ENCODE data around the gene WDR93.

WDR93 gene

DNA sequence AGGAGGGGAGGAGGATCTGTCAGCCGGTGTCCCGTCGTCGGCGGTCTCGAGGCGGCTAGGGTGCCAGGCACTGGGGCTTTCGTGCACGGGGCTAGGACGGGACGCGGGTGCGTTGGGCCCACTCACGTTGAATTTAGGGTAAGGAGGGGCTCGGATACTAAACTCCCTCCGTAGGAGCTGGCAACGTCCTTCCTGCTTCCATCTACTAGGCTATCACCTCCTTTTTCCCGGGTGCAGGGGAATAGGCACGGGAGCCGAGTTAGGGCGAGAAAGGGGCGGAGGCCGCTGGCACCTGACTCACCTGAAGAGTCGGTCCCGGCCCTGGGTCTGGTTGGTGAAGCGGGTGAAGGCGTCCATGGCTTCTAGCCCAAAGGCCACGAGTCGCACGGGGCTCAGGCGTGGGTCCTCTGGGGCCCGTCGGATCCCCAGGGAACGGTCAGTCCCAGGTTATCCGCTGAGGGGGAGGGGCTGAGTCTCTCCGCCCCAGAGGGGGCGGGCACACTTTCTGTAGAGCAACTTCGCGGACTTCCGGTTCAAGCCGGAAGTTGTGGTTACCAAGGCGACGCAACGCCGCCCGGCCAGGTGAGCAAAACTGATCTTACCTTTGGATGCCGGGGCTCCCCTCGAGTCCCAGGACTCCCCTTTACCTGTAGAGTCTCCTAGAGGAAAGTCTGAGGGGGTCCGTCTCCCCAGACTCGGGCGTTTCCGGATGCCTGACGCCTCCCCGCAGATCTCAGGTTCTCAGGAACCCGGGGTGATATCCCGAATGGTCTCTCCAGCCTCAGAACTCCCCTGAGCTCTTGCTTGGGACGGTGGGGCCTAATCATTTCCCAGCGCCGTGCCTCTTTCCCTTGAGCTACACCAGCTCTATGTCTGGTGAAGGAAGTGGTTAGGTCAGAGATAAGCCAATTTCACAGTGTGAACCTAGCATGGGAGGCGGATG lies at the start of gene WDR93, which contains the start of gene PEX11A:
Gene WDR93 (plus strand): TSS at position 536 of the 943 bp plus-strand sequence. CDS start 10,936 bp downstream, outside the sequence.
Gene PEX11A (minus strand): TSS at position 479 of the 943 bp plus-strand sequence. CDS start 122 bp downstream, at position 357.
- DNase-seq, result peak; percentile 71

DNA sequence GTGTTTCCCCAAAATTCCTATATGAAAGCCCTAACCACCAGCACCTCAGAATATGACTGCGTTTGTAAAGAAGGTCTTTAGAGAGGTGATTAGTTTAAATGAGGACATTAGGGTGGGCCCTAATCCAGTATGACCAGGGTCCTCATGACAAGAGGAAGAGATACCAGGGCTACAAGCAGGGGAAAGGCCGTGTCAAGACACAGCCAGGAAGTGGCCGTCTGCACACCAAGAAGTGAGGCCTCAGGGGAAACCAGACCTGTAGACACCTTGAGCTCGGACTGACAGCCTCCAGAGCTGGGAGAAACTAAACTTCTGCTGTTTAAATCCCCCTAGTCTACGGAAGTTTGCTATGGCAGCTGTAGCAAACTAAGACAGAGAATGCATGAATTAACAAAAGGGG lies 49.6 kb upstream of the WDR93 start:
- no peak for DNase-seq

DNA sequence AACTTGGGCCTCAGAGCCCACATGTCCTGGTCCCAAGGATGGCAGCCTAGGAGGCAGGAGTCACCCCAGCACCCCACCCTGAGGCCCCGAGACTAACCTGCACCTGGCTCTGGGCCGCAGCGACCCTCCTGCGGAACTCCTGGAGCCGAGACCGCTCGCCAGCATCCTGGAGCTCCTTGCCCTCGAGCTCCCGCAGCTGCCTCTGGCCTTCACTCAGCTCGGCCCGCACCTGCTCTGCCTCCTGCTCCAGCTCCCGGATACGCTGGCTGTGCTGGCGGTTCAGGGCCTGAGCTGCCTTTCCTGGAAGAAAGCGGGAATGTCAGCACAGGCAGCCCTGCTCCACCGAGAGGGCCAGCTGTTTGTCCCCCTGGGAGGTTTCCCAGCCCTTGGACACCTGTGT lies 48.5 kb upstream of the WDR93 start:
- no peak for DNase-seq

DNA sequence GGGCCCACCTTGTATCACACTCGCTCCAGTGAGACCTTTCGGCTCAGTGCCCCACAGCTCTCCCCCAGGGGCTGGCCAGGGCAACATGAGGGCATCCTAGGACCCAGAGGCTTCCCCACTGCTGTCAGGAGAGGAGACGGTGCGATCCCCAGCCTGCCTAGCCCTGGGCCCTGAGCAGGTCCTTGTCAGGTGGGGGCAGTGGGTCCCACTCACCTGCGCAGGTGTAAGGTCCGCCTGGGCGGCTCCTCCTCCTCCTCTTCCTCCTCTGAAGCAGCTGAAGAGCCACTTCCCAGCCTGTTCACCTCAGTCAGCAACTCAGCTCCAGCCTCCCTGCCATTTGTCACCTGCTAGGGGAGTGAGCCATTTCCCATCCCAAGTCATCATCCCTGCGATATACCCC lies 44.9 kb upstream of the WDR93 start:
- DNase-seq, result no peak

DNA sequence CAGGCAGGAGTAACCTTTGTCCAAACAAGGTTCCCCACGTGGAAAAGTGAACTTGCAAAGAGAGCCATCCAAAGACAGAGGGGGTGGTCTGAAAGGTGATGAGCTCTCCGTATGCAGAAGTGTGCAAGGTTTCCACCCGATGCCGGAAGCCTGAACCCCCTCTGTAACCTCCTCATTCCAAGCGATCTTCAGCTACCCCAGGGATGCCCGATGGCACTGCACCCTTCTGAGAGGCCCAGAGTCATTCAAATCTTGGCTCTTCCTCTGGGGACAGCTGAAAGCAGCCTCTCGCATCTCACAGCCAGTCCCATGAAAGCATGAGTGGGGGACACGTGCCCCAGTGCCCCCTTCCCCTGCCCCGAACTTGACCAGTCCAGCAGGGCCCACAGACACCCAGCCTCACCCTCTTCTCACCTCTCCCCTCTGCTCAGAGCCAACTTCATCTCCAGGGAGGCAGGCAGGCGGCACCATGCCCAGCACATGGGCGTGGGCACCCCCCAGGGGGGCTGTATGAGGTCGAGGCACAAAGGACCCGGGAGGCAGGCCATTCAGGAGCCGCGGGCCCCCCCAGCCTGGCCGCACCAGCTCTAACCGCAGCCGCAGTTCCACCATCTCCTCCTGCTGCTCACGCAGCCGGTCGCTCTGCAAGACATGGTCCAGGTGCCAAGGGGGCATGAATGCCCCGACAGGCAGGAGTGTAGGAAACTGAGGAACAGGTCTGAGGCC lies 44.0 kb upstream of the WDR93 start:
- no peak for DNase-seq

GRCh38 chr15:89647191-89647851 lies 43.3 kb upstream of the WDR93 start:
- peak; percentile 50 for DNase-seq

GRCh38 chr15:89648106-89649012 lies 42.3 kb upstream of the WDR93 start:
- DNase-seq, result no peak

DNA sequence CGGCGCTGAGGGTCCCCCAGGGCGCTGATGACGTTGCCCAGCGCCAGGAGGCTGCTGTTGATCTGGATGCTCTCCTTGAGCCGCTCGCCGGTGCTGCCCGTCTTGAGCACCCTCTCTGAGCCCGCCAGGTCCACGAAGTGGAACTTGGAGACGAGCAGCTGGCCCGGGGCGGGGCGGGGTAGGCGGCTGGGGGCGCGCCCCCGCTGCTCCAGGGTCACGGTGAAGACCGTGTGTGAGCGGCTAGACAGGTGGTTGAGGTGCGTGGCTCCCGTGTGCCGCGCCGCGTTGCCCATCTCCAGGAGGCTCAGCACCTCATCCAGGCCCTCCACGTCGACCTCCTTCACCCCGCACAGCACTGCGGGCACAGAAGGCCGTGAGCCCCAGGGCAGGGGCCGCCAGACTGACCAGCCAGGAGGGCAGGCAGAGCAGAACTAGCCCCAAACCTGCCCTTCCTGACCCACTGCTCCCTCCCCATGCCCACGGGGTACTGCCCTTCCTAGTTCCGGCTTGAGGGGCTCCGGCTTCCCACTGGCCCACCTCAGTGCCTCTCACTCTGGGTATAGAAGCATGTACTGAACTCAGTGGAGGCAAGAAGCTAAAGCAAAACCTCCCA lies 41.5 kb upstream of the WDR93 start:
- no peak for DNase-seq

DNA sequence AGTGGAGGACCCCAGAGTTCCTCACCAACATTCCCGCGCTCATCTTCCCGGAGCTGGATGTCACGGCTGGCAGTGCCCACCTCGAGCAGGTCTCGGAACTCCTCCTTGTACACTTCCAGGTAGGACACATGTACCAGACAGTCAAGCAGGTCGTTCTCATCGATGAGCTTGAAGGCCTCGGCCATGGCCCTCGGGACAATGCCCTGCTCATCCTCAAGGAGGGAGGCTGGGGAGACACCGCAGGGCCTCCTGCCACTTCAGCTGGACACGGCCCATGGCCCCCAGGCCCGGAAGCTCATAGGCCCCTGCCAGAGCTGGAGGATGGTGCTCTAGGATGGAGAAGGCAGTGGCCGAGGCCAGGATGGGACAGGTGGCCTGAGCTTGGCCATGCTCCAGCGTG lies 40.9 kb upstream of the WDR93 start:
- no peak for DNase-seq

GRCh38 chr15:89652131-89652530 lies 38.5 kb upstream of the WDR93 start:
- no peak for DNase-seq

DNA sequence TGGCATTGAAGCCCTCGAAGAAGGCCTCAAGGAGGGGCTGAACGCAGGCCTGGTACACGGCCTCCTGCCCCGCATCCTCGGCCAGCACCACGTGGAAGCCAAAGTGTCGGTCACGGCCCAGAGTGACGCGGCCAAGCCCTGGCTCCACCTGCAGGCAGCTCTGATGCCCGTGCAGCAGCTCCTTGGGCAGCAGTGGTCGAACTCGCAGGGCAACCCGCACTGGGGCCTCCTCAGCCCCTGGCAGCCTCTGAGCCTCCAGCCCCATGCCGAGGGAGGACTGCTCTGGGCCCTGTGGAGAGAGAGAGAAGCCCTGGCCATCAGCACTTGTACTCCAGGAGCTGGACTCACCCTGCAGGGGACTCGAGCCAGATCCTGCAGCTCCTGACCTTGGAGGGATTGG lies 37.9 kb upstream of the WDR93 start:
- DNase-seq, result no peak

GRCh38 chr15:89653578-89653977 lies 37.0 kb upstream of the WDR93 start:
- DNase-seq, result no peak

DNA sequence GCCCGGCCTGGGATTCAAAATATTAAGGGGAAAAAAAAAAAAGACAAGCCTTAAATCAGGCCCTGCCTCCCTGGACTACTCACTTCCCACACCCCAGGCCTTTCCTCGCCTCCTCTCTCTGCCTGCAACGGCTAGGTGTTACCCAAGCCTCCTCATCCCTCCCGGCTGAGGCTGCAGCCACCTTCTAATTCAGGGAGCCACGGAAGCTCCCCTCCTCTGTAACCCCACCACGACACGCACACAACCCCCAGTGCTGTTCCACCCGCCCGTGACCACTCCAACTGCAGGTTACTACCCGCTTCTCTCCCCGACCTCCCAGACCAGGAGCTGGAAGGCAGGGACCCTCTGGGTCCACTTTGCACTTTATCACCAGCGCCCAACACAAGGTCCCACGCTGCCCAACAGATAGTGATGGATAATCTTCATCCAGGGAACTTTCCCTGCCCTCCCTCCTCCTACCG lies 36.3 kb upstream of the WDR93 start:
- peak; percentile 47 for DNase-seq

- DNase-seq, result peak; percentile 59
These were observed 35.5 kb upstream of the WDR93 start, which contains the start of gene KIF7 for GRCh38 chr15:89654847-89655805. Gene KIF7 (minus strand): TSS chr15:89655467. CDS start chr15:89652930, 2,537 bp downstream.

GRCh38 chr15:89656116-89656815 lies 34.3 kb upstream of the WDR93 start:
- DNase-seq, result peak; percentile 51

DNA sequence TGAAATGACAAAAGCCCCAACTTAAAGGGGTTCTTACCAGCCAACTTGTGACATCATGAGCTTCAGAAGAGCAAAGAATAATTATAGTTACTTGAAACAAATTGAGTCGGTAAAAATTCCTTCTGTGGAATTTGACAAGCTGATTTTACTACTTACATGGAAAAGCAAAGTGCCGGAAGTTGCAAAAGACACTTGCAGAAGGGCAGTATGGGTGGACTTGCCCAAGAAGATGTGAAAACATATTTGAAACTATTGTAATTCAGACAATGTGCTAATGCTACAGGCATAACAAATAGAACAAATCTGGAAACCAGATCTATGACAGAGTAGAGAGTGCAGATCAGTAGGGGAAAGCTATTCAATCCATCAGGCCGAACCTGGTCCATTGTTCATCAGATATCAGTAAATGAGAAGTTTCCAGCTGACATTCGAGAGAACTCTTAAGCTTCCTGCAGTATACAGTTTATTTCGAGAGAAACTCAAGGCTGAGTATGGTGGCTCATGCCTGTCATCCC lies 32.9 kb upstream of the WDR93 start:
- no peak for DNase-seq

DNA sequence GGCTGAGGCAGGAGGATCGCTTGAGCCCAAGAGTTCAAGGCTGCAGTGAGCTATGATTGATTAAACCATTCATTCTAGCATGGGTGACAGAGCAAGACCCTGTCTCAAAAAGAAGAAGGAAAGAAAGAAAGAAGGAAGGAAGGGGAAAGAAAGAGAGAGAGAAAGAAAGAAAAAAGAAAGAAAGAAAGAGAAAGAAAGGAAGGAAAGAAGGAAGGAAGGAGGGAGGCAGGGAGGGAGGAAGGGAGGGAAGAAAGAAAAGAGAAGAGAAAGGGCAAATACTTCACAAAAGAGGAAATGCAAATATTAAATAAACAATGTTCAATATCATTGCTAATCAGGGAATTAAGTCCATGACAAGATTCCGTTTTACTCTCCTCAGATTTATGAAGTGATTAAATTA lies 31.3 kb upstream of the WDR93 start:
- DNase-seq, result no peak

DNA sequence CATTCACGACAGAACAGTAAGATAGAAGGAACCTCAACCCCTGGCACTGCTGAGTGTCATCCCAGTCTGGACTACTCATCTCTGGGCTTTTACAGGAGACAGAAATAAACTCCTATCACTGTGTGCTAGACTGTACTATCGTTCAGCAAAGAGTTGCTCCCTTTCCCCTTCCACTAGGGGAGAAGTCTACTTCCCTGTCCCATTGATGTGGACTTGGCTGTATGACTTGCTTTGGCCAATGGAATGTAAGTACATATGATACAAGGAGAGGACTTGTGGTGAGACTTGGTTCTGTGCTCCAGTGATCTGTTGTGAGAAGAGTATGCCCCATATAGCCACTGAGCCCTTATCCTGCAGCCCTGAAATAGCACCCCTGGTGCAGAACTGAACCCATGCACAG lies 30.1 kb upstream of the WDR93 start:
- no peak for DNase-seq

- DNase-seq, result peak; percentile 100
These were observed 27.6 kb upstream of the WDR93 start for GRCh38 chr15:89662893-89663626.

Measured in NCI-H226 (cell line).